ENCODE results near the gene BUD31. TPM values are rescaled to one million over a fixed set of nuclear protein-coding genes. Genes with fewer than 3 reads are reported as not detected.
"Not testable (repeated sequence)": the region's sequence is repeated elsewhere in the genome, so short reads cannot be mapped to it uniquely, and the experiment has no call there.

Gene BUD31
- total and polyA plus RNA-seq, 2 of the 4 experiments (the other 2 are of a cell fraction) = 72.6 to 97.2 TPM

GRCh38 chr7:99431756-99432540 is 23.2 kb downstream of the BUD31 start:
- H3K14ac ChIP-seq (replicated peaks; ENCODE audit: low read depth, low read length); H3K9ac ChIP-seq (ENCODE audit: low read depth, low read length); H3K4ac ChIP-seq (ENCODE audit: low read depth, low read length); H3K9me1 ChIP-seq (ENCODE audit: insufficient read depth, low read length); intact Hi-C loops (cut with micrococcal nuclease); DNase-seq; H4K20me1 ChIP-seq (ENCODE audit: insufficient read depth, low read length); H3K4me2 ChIP-seq (ENCODE audit: low read depth, low read length); H2AK9ac ChIP-seq (replicated peaks; ENCODE audit: low read depth, low read length, poor library complexity); H3K56ac ChIP-seq (ENCODE audit: extremely low read depth, insufficient read depth, low read length); H3K79me1 ChIP-seq (ENCODE audit: low read depth in 1 of 2, low read length in 2 of 2); H3K27me3 ChIP-seq (ENCODE audit: control insufficient read depth, insufficient read depth, low read length); H2AFZ ChIP-seq (replicated peaks; ENCODE audit: low read length, poor library complexity); H2BK20ac ChIP-seq (ENCODE audit: low read depth, low read length); H2BK5ac ChIP-seq (ENCODE audit: low read depth, low read length, poor library complexity, severe bottlenecking); ATAC-seq (ENCODE audit: low read depth); H3K27ac ChIP-seq (ENCODE audit: insufficient read depth, low read length); H2BK15ac ChIP-seq (ENCODE audit: low read depth, low read length); H2BK120ac ChIP-seq (ENCODE audit: low read depth, low read length); CTCF ChIA-PET; H3K4me1 ChIP-seq (ENCODE audit: control insufficient read depth, insufficient read depth, low read length); BruUV-seq (replicated peaks); H3K9me3 ChIP-seq (ENCODE audit: control insufficient read depth, insufficient read depth, low read length); H4K91ac ChIP-seq (ENCODE audit: insufficient read depth, low read depth, low read length); H4K8ac ChIP-seq (ENCODE audit: low read depth in 2 of 2, low read length in 2 of 2); H3K4me3 ChIP-seq (ENCODE audit: insufficient read depth, low read depth, low read length); in situ Hi-C loops (cut with MboI; ENCODE audit: low sequenced_read_pairs); H4K5ac ChIP-seq (ENCODE audit: low read depth, low read length); H3K18ac ChIP-seq (ENCODE audit: low read depth, low read length); H3K23ac ChIP-seq (ENCODE audit: low read depth, low read length); dilution Hi-C loops (cut with HindIII; ENCODE audit: low sequenced_read_pairs, unreplicated experiment); POLR2A ChIA-PET (ENCODE audit: unreplicated experiment); H2AK5ac ChIP-seq (ENCODE audit: low read depth, low read length): not testable (repeated sequence)
- WGBS, 2 experiments (ENCODE audit: extremely low coverage in 2 of 2, insufficient read length in 1 of 2) = no CpG with 5 or more reads among the region's 13 CpGs
- peaks cover 51% of the 10 kb centered on the region for H3K36me3 ChIP-seq (ENCODE audit: control insufficient read depth, insufficient read depth, low read length)

Measured in IMR-90 (cell line).